OCI-LY3 (cell line): ENCODE data around the gene ACTRT2.

ENCODE experiments used
- CTCF ChIP-seq: fragments of 200-600, 300-600 bp; sonication (generic); IDR thresholded peaks from 2 replicates; pipeline ENCODE4 v1.5.1; 2014; ENCODE audit warnings: antibody characterized with exemption, low read length, low read depth
- EZH2phosphoT487 ChIP-seq: fragments of 200-600 bp; shearing (Covaris generic); IDR thresholded peaks from 2 replicates; pipeline ENCODE4 v1.6.1; 2018; ENCODE audit warnings: antibody characterized with exemption, mixed run types, low read depth

DNA sequence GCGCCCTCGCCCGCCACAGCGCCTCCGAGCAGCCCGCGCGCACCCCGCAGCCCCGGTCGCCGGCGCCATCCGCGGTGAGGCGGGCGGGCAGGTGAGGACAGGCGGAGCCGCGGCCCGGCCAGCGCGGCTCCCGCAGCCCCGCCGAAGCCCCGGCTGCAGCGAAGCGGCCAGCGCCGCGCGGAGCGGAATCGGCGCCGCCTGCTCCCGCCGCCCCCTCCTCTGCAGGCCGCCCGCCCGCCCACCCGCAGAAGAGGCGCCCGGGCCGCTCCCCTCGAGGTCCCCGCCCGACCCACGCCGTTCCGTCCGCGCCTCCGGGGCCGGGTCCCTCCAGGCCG lies 49.0 kb downstream of the ACTRT2 start:
- TF ChIP-seq CTCF (no peak), EZH2phosphoT487 (no peak)
